PC-3 (cell line): Measurements from ENCODE around the gene SH3RF3. TPM values are rescaled to one million over a fixed set of nuclear protein-coding genes. Genes with fewer than 3 reads are reported as not detected.

ENCODE experiments used
- ATAC-seq: fragments of 200-7000 bp; cut with Tn5 transposase; 2 replicates; pipeline ENCODE4 v1.9.1; 2020; ENCODE audit warnings: mild to moderate bottlenecking, moderate library complexity
- BruUV-seq: library from RNA; stranded (reverse); fragments of 400-500 nt; replicated peaks from 2 replicates; lab custom pipeline; 2021; lab: Mats Ljungman, UMichigan
- CTCF ChIA-PET: fragments of 300-600 bp; sonication (Branson Sonifier 250); formaldehyde crosslinking; loops from one replicate; lab custom pipeline; 2022; ENCODE audit warnings: antibody characterized with exemption; lab: Charles Lee
- POLR2A ChIA-PET: fragments of 300-600 bp; sonication (Branson Sonifier 250); formaldehyde crosslinking; loops from one replicate; lab custom pipeline; 2022; ENCODE audit warnings: antibody characterized with exemption; ENCODE audit not compliant: unreplicated experiment; lab: Charles Lee
- DNase-seq: peaks from one replicate; pipeline ENCODE4 v3.0.0-alpha.2; 2015
- H2AFZ ChIP-seq: fragments of 300-600 bp; sonication (generic); 2 replicates; pipeline ENCODE4 v1.6.0; 2016; ENCODE audit warnings: antibody characterized with exemption, low read length
- H3F3A ChIP-seq: fragments of 300-600 bp; sonication (generic); one replicate; pipeline ENCODE4 v1.6.0; 2017; ENCODE audit warnings: antibody characterized with exemption, low read length, control low read depth, mild to moderate bottlenecking; ENCODE audit not compliant: unreplicated experiment
- H3K27ac ChIP-seq: fragments of 300-600 bp; sonication (generic); 2 replicates; pipeline ENCODE4 v1.5.1; 2016; ENCODE audit warnings: mild to moderate bottlenecking, low read length
- H3K27me3 ChIP-seq: fragments of 300-600 bp; sonication (generic); 2 replicates; pipeline ENCODE4 v1.6.1; 2016; ENCODE audit warnings: low read length, mixed read lengths
- H3K36me3 ChIP-seq: fragments of 300-600 bp; sonication (generic); 2 replicates; pipeline ENCODE4 v1.6.1; 2016; ENCODE audit warnings: low read depth, mixed run types, low read length, mixed read lengths
- H3K4me1 ChIP-seq: fragments of 300-600 bp; sonication (generic); 2 replicates; pipeline ENCODE4 v1.5.1; 2016; ENCODE audit warnings: low read length; ENCODE audit not compliant: insufficient read depth
- H3K4me2 ChIP-seq: fragments of 300-600 bp; sonication (generic); 2 replicates; pipeline ENCODE4 v1.6.0; 2016; ENCODE audit warnings: low read length
- H3K4me3 ChIP-seq: fragments of 300-600 bp; sonication (generic); 2 replicates; pipeline ENCODE4 v1.5.1; 2016; ENCODE audit warnings: mild to moderate bottlenecking, low read length, mixed read lengths
- H3K79me2 ChIP-seq: fragments of 300-600 bp; sonication (generic); 2 replicates; pipeline ENCODE4 v1.6.1; 2017; ENCODE audit warnings: low read length, mixed read lengths
- H3K9ac ChIP-seq: fragments of 300-600 bp; sonication (generic); 2 replicates; pipeline ENCODE4 v1.6.0; 2016; ENCODE audit warnings: mild to moderate bottlenecking, low read length
- H3K9me2 ChIP-seq: fragments of 300-600 bp; sonication (generic); replicated peaks from 2 replicates; pipeline ENCODE4 v1.6.1; 2016; ENCODE audit warnings: mixed run types, low read length, mixed read lengths
- H3K9me3 ChIP-seq: fragments of 300-600 bp; sonication (generic); 2 replicates; pipeline ENCODE4 v1.6.1; 2016; ENCODE audit warnings: low read length, mixed read lengths
- H4K20me1 ChIP-seq: fragments of 300-600 bp; sonication (generic); 2 replicates; pipeline ENCODE4 v1.6.1; 2016; ENCODE audit warnings: low read length, mixed read lengths
- CTCF ChIP-seq: fragments of 300-600 bp; sonication (generic); conservative IDR thresholded peaks from 2 replicates; pipeline ENCODE4 v1.5.1; 2017; ENCODE audit warnings: antibody characterized with exemption, low read depth, mild to moderate bottlenecking, low read length
- EZH2 ChIP-seq: fragments of 300-600 bp; sonication (generic); IDR thresholded peaks from one replicate; pipeline ENCODE4 v1.6.1; 2017; ENCODE audit warnings: antibody characterized with exemption, mild to moderate bottlenecking, low read length; ENCODE audit not compliant: unreplicated experiment
- EZH2phosphoT487 ChIP-seq: fragments of 300-600 bp; sonication (generic); IDR thresholded peaks from 2 replicates; pipeline ENCODE4 v1.6.1; 2018; ENCODE audit warnings: mild to moderate bottlenecking, antibody characterized with exemption, low read length, borderline replicate concordance
- intact Hi-C: fragments of 100-400 bp; cut with micrococcal nuclease; formaldehyde crosslinking; loops from 2 replicates; pipeline ENCODE4 v1.9.0; 2023
- total RNA-seq: library from RNA; depleted of rRNA; stranded (reverse); fragments of >200 nt; gene quantifications from 2 replicates; pipeline ENCODE4 v1.2.3, GENCODE V29; 2014

Gene SH3RF3
- total RNA-seq, 1 experiment from 2014 or later, result 11.7 TPM

GRCh38 chr2:109473616-109474318 lies 344.8 kb downstream of the SH3RF3 start:
- POLR2A ChIA-PET, result no interaction called here

GRCh38 chr2:109474319-109474825 lies 345.4 kb downstream of the SH3RF3 start:
- Histone ChIP-seq H3F3A (no peaks in the 10 kb centered on the region), H3K79me2 (no peaks in the 10 kb centered on the region), H4K20me1 (no peaks in the 10 kb centered on the region), H3K4me1 (peaks cover 25% of the 10 kb centered on the region), H3K9me3 (no peaks in the 10 kb centered on the region), H3K9me2 (no peaks in the 10 kb centered on the region), H3K4me2 (no peak overlapping the region), H2AFZ (no peak overlapping the region), H3K27me3 (no peaks in the 10 kb centered on the region), H3K9ac (no peak overlapping the region), H3K4me3 (no peak overlapping the region), H3K27ac (no peak overlapping the region), H3K36me3 (no peaks in the 10 kb centered on the region)
- ChIA-PET POLR2A (no interaction called here), CTCF (no interaction called here)
- BruUV-seq, result no TSS peak
- TF ChIP-seq EZH2 (no peak), EZH2phosphoT487 (no peak), CTCF (no peak)
- intact Hi-C loops, result no loop called here
- no peak for ATAC-seq
- DNase-seq, result no peak

More at GRCh38 chr2:109473616-109474318, 344.8 kb downstream of the SH3RF3 start:
- Histone ChIP-seq H3K9me3 (no peaks in the 10 kb centered on the region), H3K27me3 (no peaks in the 10 kb centered on the region), H3K27ac (no peak overlapping the region), H3K4me2 (no peak overlapping the region), H2AFZ (no peak overlapping the region), H3K4me3 (no peak overlapping the region), H4K20me1 (no peaks in the 10 kb centered on the region), H3K4me1 (peaks cover 25% of the 10 kb centered on the region), H3F3A (no peaks in the 10 kb centered on the region), H3K9me2 (no peaks in the 10 kb centered on the region), H3K9ac (no peak overlapping the region), H3K79me2 (no peaks in the 10 kb centered on the region), H3K36me3 (no peaks in the 10 kb centered on the region)
- CTCF ChIA-PET, result no interaction called here
- ATAC-seq, result no peak
- DNase-seq, result no peak
- TF ChIP-seq CTCF (no peak), EZH2 (no peak), EZH2phosphoT487 (no peak)
- no TSS peak for BruUV-seq
- intact Hi-C loops, result no loop called here

- ChIA-PET POLR2A (no interaction called here), CTCF (no interaction called here)
- no peaks in the 10 kb centered on the region for H3K79me2 ChIP-seq
- DNase-seq (peak; percentile 51), ATAC-seq (peak; percentile 55)
- no TSS peak for BruUV-seq
- no peak overlapping the region for H3K4me2 ChIP-seq
- H3K27ac ChIP-seq, result no peak overlapping the region
- H3K9me3 ChIP-seq, result no peaks in the 10 kb centered on the region
- H3K27me3 ChIP-seq, result no peaks in the 10 kb centered on the region
- H4K20me1 ChIP-seq, result no peaks in the 10 kb centered on the region
- no peak overlapping the region for H3K4me3 ChIP-seq
- no peak overlapping the region for H3K9ac ChIP-seq
- no peak overlapping the region for H2AFZ ChIP-seq
- no peaks in the 10 kb centered on the region for H3K9me2 ChIP-seq
- intact Hi-C loops, result no loop called here
- no peaks in the 10 kb centered on the region for H3K36me3 ChIP-seq
- H3F3A ChIP-seq, result no peaks in the 10 kb centered on the region
- peaks cover 20% of the 10 kb centered on the region for H3K4me1 ChIP-seq
- TF ChIP-seq CTCF, result no peak
- TF ChIP-seq EZH2, result no peak
- TF ChIP-seq EZH2phosphoT487, result no peak
Observed at GRCh38 chr2:109475531-109476210, 346.7 kb downstream of the SH3RF3 start.
